ENCODE data around the gene GCA.

- TF ChIP-seq CTCF (IDR thresholded peaks at IDR 0.05; ENCODE audit: insufficient read depth, low read length) (no peak), REST (IDR thresholded peaks at IDR 0.05; ENCODE audit: insufficient replicate concordance, low read depth) (no peak), GABPA (IDR thresholded peaks at IDR 0.05; ENCODE audit: low read depth) (no peak), POLR2AphosphoS5 (IDR thresholded peaks at IDR 0.05; ENCODE audit: low read depth) (no peak)
Observed at GRCh38 chr2:162368494-162368893, 24.6 kb downstream of the GCA start.
